Measurements from ENCODE around the gene RELA. TPM values are rescaled to one million over a fixed set of nuclear protein-coding genes. Genes with fewer than 3 reads are reported as not detected.

Gene RELA
- total RNA-seq, 2 experiments from 2014 or later: 379 to 382 TPM

DNA sequence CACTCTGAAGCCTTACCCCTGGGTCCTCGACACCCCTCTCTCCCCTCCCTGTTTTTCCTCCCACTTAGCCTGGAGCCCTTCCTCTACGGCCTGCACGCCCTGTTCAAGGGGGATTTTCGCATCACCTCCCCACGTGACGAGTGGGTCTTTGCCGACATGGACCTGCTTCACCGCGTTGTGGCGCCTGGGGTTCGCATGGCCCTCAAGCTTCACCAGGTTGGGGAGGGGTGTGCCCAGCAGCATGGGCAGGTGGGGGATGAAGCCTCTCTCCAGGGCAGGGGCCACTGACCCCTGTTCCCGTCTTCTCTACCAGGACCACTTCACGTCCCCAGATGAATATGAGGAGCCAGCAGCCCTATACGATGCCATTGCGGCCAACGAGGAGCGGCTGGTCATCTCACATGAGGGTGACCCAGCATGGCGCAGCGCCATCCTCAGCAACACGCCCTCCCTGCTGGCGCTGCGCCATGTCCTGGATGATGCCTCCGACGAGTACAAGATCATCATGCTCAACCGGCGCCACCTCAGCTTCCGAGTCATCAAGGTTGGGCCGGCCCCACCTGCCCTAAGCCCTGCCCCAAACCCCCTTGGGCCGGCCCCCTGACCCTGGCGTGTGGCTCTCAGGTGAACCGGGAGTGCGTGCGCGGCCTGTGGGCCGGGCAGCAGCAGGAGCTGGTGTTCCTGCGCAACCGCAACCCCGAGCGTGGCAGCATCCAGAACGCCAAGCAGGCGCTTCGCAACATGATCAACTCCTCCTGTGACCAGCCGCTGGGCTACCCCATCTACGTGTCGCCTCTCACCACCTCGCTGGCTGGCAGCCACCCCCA is 27.6 kb downstream of the RELA start:
- Histone ChIP-seq H3K4me3 (ENCODE audit: low read length) (no peak overlapping the region), H3K9me3 (ENCODE audit: control insufficient read depth in 1 of 2, insufficient read depth in 1 of 2, low read length in 2 of 2) (no peaks in the 10 kb centered on the region), H3K4me1 (ENCODE audit: insufficient read depth, low read length) (peaks cover 48% of the 10 kb centered on the region), H3K36me3 (ENCODE audit: insufficient read depth, low read length) (peaks cover 70% of the 10 kb centered on the region), H3K27ac (ENCODE audit: low read depth in 1 of 2, low read length in 2 of 2) (no peak overlapping the region), H3K27me3 (ENCODE audit: control insufficient read depth in 1 of 2, insufficient read depth in 2 of 2, low read length in 2 of 2) (no peaks in the 10 kb centered on the region)
- CTCF ChIA-PET: interaction anchor here (0.5 kb wide), 1 partner anchor 543 kb away, joined by 5 read pairs; no protein-coding TSS in a partner anchor
- DNase-seq (no peak), ATAC-seq (ENCODE audit: poor library complexity) (no peak)
- H3K27ac Mint-ChIP-seq: peak overlapping the region; percentile 42
- POLR2A ChIA-PET: interaction anchor here (1.4 to 1.7 kb wide), 2 partner anchors 17 to 20 kb away, joined by 3 to 4 read pairs; partner anchors contain the start of gene PCNX3
- no peaks in the 10 kb centered on the region for H3K9me3 Mint-ChIP-seq
- TF ChIP-seq, protein P1, sequence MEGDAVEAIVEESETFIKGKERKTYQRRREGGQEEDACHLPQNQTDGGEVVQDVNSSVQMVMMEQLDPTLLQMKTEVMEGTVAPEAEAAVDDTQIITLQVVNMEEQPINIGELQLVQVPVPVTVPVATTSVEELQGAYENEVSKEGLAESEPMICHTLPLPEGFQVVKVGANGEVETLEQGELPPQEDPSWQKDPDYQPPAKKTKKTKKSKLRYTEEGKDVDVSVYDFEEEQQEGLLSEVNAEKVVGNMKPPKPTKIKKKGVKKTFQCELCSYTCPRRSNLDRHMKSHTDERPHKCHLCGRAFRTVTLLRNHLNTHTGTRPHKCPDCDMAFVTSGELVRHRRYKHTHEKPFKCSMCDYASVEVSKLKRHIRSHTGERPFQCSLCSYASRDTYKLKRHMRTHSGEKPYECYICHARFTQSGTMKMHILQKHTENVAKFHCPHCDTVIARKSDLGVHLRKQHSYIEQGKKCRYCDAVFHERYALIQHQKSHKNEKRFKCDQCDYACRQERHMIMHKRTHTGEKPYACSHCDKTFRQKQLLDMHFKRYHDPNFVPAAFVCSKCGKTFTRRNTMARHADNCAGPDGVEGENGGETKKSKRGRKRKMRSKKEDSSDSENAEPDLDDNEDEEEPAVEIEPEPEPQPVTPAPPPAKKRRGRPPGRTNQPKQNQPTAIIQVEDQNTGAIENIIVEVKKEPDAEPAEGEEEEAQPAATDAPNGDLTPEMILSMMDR (IDR thresholded peaks at IDR 0.05): no peak
- intact Hi-C loops (cut with DNase I, micrococcal nuclease): no loop called here
- peaks cover 62% of the 10 kb centered on the region for H3K36me3 Mint-ChIP-seq (ENCODE audit: low read depth)
- peaks cover 45% of the 10 kb centered on the region for H3K4me1 Mint-ChIP-seq (ENCODE audit: low read depth)
- peak overlapping the region; percentile 39 for H3K4me3 Mint-ChIP-seq
- H3K27me3 Mint-ChIP-seq: no peaks in the 10 kb centered on the region

DNA sequence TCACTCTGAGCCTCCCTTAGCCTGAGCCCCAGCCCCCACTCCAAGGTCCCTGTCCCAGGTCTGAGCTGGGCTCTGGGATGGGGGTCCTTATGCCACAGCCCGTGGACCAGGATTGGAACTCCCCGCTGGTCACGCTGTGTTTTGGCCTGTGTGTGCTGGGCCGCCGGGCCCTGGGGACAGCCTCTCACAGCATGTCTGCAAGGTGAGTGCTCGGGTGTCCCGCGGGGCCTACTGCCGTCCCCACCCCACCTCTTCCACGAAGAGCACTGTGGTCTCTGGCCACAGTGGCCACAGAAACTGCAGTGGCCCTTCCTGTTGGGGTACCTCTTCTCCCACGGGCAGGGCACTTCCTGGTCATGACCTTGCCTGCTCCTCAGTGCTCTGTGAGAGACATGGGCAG is 28.3 kb downstream of the RELA start:
- intact Hi-C loops (cut with DNase I, micrococcal nuclease): no loop called here
- Mint-ChIP-seq H3K27me3 (no peaks in the 10 kb centered on the region), H3K4me1 (ENCODE audit: low read depth) (peaks cover 38% of the 10 kb centered on the region), H3K4me3 (no peak overlapping the region), H3K9me3 (no peaks in the 10 kb centered on the region), H3K36me3 (ENCODE audit: low read depth) (peaks cover 60% of the 10 kb centered on the region), H3K27ac (no peak overlapping the region)
- Histone ChIP-seq H3K27me3 (ENCODE audit: control insufficient read depth in 1 of 2, insufficient read depth in 2 of 2, low read length in 2 of 2) (no peaks in the 10 kb centered on the region), H3K4me3 (ENCODE audit: low read length) (no peak overlapping the region), H3K36me3 (ENCODE audit: insufficient read depth, low read length) (peaks cover 75% of the 10 kb centered on the region), H3K4me1 (ENCODE audit: insufficient read depth, low read length) (peaks cover 41% of the 10 kb centered on the region), H3K27ac (ENCODE audit: low read depth in 1 of 2, low read length in 2 of 2) (no peak overlapping the region), H3K9me3 (ENCODE audit: control insufficient read depth in 1 of 2, insufficient read depth in 1 of 2, low read length in 2 of 2) (no peaks in the 10 kb centered on the region)
- ATAC-seq (ENCODE audit: poor library complexity) (no peak), DNase-seq (no peak)
- CTCF ChIA-PET: interaction anchor here (0.6 kb wide), 1 partner anchor 77 kb away, joined by 3 read pairs; no protein-coding TSS in a partner anchor
- TF ChIP-seq, protein P1 (IDR thresholded peaks at IDR 0.05): no peak
- POLR2A ChIA-PET: interaction anchor here (0.7 to 1.0 kb wide), 2 partner anchors 26 to 28 kb away, joined by 3 read pairs; partner anchors contain the start of gene RELA

DNA sequence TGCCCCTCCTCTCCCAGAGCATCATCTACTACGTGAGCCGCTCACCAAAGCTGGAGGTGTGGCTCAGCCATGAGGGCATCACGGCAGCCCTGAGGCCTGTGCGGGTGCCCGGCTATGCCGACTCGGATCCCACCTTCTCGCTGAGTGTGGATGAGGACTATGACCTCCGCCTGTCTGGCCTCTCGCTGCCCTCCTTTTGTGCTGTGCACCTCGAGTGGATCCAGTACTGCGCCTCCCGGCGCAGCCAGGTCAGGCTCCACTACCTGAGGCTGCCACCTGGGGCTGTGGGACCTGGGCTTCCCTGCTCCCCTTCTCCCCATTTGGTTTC is 28.6 kb downstream of the RELA start:
- H3K36me3 ChIP-seq (ENCODE audit: insufficient read depth, low read length): peaks cover 79% of the 10 kb centered on the region
- H3K4me1 ChIP-seq (ENCODE audit: insufficient read depth, low read length): peaks cover 38% of the 10 kb centered on the region
- ATAC-seq (ENCODE audit: poor library complexity) (no peak), DNase-seq (no peak)
- peaks cover 34% of the 10 kb centered on the region for H3K4me1 Mint-ChIP-seq (ENCODE audit: low read depth)
- TF ChIP-seq, protein P1 (IDR thresholded peaks at IDR 0.05): no peak
- H3K36me3 Mint-ChIP-seq (ENCODE audit: low read depth): peaks cover 63% of the 10 kb centered on the region
- H3K4me3 Mint-ChIP-seq: no peak overlapping the region
- peak overlapping the region; percentile 50 for H3K27ac Mint-ChIP-seq
- POLR2A ChIA-PET: interaction anchor here (0.7 to 1.6 kb wide), 3 partner anchors 19 to 29 kb away, joined by 3 to 6 read pairs (median 3); partner anchors contain the start of genes PCNX3 and RELA
- CTCF ChIA-PET: interaction anchor here (0.6 to 1.2 kb wide), 2 partner anchors 10 to 77 kb away, joined by 3 read pairs; no protein-coding TSS in a partner anchor
- intact Hi-C loops (cut with DNase I, micrococcal nuclease): no loop called here
- no peaks in the 10 kb centered on the region for H3K27me3 Mint-ChIP-seq
- H3K27me3 ChIP-seq (ENCODE audit: control insufficient read depth in 1 of 2, insufficient read depth in 2 of 2, low read length in 2 of 2): no peaks in the 10 kb centered on the region
- H3K27ac ChIP-seq (ENCODE audit: low read depth in 1 of 2, low read length in 2 of 2): no peak overlapping the region
- no peaks in the 10 kb centered on the region for H3K9me3 Mint-ChIP-seq
- H3K4me3 ChIP-seq (ENCODE audit: low read length): no peak overlapping the region
- no peaks in the 10 kb centered on the region for H3K9me3 ChIP-seq (ENCODE audit: control insufficient read depth in 1 of 2, insufficient read depth in 1 of 2, low read length in 2 of 2)
